NCI-H2196 treated with DMSO at 0.1 percent for 48 hours (cell line): ENCODE results near the gene POU3F3.

Experiments used
- DNase-seq: peaks from one replicate; lab custom pipeline; 2025; ENCODE audit not compliant: unreplicated experiment; lab: John Stamatoyannopoulos, UW

POU3F3 gene

DNA sequence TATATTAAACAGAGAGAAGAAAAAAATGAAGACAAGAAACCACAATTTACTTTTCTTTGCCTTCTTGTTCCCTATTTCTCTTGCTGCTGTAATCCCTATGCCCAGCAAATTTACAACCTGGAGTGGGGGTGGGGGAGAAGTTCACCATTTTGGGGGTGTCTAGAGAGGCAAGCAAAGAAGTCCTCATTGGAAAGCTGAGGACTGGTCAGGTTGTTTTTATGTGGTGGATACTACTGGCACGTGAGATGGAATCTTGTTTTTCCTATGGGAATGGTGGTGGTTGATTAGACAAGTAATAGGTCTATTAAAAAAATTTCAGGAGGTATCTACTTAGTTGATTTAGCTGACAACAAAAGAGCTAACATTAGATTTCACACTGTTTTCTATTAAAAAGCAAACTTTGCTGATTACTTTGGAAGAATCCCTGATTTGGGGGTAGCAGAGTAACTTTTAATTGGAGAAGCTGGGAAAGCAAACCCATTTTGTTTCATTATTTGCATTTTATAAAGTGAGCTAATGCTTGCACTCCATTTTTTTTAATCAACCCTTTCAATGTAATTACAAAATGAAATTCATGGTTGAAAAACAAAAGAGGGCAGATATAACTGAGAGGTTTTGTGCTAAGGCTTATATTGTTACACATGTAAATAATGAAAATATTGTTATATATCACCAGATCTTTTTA lies 6.0 kb downstream of the POU3F3 start:
- no peak for DNase-seq

DNA sequence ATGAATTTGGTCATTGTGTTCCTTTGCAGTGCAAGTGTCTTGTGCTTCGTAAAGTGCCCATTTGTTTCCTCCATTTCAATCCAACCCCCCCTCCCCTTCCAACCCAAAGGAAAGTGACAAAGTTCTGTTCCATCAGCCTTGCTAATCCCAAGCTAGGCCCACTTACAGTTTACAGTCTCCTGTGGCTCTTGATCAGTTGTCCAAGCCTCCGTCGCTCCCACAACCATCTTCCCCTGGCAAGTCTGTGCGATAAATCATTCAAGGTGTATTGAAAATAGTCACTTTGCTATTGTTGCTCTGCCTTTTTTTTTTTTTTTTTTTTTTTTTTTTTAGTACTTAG lies 6.5 kb downstream of the POU3F3 start:
- DNase-seq = no peak

DNA sequence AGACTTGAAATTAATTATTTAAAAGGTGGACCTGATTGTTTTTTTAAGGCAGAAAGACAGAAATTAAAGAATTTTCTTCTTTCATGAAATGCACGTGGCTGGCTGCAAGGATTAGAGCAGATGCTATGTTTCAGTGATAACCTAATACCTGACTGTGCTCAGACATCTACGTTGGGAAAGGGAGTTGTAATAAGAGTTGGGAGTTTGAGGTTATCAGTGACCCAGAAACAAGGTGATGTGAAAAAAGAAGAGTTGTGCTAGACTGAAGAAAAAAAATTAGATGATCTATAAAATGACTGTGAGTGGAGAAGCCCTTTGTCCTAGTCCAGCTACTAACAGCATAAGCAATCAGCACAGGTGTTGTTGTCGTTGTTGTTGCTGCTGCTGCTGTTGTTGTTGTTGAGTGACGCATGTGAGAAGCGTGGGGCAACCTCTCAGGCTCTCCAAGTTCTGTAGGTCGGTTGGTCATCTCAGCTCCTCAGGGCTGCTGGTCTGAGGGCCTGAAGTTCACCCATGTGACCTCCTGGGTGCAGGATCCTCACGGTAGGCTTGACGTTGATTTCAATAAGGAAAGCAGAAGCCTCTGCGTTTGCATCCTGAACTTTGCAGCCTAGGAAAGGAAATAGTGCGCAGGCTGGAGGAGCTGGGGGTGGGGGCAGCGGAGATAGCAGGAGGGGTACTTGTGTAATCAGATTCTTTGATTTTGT lies 7.6 kb downstream of the POU3F3 start:
- DNase-seq = no peak

DNA sequence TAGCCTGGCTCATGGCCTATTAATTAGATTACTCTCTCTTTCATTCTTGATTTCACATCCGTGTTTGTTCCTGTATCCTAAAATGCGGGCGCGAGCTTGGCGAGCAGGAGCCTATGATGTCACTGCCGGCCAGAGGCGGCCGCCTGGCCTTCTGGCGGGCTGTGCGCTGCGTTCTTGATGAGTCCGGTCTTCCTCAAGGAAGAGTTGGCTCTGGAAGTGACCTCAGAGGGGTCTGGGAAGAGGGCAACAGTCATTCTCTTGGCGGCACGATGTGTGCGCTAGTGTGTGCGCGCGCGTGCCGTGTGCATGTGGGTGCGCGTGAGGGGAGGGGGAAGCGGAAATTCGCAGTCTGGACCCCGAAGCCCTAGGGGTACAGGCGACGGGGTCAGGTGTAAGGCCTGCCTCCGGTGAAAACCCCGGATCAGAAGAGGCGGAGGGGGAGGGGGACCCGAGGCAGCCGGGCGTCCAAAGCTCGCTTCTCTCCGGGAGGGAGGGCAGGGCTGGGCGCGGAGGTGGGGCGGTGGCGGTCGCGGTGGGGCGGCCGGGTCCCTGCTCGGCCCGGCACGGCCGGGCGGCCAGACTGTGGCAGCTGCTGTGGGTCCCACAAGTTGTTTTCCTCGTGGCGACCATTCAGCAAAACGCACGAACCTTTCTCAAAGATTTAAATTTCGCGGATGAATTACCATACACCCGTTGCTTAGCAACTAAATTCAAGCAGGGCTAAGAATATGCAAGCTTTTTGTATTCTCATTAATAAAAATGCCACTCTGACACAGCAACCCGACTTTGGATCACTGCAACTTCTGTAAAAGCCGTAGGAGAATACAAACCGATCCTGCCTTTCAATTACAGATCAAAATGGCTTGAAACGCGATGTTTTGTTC lies 8.4 kb downstream of the POU3F3 start:
- DNase-seq = no peak

DNA sequence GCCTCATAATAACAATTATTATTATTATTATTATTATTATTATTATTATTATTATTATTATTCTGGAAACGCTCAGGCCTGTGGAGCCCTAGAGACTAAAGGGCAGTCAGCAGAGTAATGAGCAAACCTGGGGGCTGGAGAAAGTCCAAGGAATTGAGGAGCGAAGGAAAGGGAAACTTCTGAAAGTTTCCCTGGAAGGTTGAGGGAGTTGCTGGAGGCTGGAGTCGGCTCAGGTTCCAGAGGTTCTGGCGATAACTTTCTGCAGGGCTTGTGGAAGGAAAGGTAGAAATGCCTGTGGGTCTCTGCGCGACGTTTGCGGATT lies 9.2 kb downstream of the POU3F3 start:
- DNase-seq = no peak

DNA sequence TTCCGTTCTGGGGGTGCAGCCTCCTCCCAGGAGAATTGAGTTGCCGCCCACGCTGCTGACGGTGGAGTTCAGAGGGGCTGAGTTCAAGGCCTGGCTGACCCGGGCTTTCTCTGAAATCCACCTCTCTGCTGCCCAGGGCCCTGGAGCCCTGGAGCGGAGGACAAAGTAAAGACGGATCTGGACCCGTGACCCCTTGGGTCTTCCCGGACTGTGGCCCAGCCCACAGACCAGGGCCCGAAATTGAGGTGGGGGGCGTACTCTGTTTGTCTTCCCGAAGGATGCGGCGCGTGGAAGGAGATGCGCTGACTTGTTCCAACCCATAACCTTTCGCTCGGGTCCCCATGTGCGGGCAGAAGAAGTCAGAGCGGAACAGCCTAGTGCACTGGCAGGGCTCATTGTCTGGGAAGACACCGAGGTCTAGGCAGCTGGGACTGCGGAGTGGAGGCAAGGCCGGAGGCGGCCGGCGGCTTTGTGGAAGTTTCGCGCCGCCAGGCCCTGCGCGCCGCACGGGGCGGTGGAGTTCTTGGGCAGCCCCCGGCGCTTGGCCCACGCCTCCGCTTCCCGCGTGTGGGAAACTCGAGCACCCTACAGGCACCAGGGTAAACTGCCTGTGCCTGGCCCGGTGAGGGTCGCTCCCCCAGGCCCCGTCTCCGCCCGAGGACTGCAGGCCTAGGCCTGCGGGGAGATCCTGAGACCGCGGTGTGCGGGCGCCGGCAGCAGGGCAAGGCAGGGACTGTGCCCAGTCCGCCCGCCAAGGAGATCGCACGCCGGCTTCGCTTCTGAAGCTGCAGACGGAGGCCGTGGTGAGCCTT lies 9.8 kb downstream of the POU3F3 start:
- DNase-seq = no peak

DNA sequence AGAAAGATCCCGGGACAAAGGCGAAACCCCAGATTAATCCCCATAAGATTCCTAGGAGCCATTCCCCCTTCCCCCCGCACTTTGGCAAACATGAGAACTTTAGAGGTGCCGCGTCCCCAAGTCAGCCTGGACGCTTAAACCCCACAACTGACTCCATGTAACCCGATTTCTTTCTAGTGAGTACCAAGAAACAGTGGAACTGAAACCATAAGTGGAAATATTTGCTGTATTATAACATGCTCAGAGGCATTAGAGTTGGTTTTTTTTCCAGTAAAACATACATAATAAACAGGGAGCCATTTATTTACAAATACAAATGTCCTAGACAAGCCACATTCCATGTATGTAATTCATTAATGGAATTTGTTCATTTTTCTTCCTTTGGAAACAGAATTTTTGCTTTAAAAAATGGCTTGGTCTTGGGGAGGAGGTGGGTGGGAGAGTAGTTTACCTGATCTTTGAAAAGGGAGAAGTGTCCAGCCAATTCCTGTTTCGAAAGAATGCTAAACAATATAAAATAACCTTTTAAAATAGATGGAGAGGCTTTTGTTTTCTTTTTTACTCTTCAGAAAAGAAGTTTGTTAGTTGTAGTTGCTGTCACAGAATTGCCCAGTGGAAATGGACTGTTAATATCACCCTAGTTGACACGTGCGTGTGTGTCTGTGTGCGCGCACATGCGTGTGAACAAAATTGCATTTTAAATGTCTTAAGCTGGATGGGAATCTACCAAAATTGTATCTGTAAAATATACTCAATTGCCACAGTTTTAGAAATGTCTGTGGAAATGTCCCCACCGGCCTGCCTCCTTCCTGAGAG lies 10.6 kb downstream of the POU3F3 start:
- no peak for DNase-seq

DNA sequence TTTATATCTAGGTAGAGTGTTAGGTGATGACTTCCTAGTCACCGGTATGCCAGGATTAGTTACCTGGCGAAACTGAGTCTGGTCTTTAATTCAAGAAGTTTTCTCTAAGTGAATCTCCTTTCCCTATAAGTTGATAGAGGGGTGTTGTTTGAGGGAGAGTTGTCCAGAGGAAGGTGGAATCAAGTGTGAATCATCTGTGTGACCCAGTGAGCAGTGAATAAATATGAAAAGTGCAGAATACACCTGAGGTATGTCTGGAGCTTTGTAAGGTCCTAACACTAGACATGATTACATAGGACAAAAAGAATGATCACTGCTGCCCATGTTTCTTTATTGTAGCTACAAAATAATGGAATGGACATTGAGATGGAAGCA lies 11.2 kb downstream of the POU3F3 start:
- DNase-seq = no peak

DNA sequence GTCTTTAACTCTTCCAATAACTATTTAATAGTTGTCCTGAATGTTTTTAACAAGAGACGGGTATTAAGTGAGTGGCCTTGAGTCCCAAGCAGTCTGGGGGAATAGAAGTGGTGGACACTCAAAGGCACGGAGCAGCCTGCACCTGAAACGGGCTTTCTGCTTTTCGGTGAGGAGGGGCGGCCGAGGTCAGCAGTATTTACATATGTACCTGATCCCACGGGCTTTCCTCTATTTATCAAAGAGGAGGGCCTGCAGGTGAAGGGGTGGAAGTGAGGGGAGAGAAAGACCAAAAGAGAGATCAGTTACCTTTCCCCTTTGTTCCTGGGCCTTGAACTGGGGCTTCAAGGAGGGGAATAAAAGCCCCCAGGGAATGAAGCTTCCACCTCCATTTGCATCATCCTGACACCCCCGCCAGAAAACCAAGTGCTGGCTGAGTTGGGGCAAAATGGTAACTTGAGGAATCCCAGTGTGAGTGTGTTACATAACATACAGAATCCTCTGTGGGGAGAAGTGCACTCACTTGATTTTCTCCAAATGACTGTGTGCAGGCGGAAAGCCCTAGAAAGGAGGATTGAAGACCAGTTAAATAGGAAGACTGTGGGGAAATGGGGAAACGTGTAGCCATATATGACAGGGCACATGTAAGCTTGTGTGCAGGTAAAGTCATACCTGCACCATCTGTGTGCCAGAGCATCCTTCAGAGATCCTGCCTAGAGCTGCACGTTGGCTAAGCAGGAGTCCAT lies 12.4 kb downstream of the POU3F3 start:
- no peak for DNase-seq

DNA sequence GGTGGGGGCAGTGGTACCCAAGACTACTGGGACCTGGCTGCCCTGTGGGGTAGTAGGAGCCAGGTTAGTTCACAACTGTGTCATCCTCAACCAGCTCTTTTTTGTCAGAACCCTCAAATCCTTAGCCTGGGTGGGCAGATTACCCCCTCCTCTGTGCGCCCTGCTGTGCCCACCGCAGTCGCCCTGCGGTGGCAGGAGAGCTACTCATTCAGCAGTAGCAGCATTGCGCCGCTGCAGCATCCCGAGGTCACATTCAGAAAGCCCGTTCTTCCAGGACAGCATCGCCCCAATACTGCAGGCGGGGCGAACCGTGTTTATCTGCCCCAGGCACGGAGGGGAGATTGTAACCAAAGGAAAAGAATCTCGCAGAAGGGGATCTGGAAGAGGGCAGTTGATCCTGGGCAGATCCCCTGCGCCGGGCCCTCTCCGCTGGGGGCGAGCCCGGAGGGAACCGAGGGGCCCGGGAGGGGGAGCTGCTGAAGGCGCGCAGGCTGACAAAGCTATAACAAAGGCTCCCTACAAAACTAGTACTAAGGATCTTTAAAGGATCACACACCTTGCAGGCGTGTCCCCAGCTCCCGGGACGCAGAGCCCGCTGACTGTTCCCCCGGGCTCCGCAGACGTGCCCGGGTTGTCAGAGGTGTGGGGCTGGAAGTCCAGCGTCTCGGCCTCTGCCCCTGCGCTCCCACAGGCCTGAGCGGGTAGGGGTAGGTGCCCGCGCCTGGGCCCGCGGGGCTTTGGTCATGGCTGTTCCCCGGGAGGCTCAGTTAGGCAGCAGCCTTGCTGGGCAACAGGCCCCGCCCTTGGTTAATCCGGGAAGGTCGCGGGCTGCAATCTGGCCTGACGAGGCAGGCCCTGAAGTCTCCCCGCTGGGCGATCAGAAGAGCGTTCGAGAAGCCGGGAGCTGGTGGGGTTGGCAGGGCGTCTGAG lies 13.2 kb downstream of the POU3F3 start:
- DNase-seq = no peak

DNA sequence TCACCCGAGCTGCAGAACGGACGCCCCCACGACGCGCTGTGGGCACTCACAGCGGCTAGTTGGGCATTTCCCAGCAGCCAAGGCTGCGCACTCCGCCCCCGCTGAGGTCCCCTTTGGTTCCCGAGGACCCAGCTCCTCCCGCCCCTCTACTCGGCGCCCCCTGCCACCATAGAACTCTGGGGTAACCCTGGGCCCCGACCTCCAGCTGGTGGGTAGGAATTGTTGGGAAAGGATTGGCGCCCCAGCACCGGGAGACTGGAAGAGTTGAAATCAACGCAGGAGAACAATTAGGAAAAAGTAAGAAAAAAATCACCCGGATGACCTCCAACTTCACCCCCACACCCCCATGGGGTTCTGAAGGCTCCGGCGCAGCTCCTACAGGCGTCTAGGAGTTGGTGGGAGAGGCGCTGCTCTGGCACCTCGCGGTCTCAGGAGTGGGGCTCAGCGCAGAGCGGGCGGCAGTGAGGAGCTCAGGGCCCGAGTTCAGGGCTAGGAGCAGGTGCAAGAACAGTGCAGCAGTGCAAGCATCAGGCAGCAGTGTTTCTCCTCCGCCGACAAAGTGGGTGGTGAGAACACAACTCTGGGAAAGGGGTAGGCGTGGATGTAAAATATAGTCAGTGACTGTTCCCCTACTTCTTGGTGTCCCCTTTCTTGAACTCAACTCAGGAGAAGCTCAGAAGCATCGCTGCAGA lies 14.0 kb downstream of the POU3F3 start:
- DNase-seq = no peak

DNA sequence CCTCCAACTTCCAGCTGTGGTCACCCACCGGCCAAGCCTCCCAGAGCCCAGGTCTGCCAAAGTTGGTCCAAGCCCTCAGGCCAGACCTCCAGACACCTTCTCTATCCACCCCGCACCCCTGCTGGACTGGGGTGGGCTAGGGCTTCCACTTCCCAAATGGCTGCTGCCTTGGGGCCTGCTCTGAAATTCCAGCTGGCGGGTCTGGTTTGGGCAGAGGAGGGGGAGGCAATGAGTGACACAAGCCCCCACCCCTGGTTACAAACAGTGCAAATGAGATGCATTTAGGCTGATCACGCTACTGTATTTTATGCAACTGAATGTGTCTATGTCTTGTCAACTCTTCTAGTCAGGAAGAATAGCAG lies 14.6 kb downstream of the POU3F3 start:
- DNase-seq = no peak

DNA sequence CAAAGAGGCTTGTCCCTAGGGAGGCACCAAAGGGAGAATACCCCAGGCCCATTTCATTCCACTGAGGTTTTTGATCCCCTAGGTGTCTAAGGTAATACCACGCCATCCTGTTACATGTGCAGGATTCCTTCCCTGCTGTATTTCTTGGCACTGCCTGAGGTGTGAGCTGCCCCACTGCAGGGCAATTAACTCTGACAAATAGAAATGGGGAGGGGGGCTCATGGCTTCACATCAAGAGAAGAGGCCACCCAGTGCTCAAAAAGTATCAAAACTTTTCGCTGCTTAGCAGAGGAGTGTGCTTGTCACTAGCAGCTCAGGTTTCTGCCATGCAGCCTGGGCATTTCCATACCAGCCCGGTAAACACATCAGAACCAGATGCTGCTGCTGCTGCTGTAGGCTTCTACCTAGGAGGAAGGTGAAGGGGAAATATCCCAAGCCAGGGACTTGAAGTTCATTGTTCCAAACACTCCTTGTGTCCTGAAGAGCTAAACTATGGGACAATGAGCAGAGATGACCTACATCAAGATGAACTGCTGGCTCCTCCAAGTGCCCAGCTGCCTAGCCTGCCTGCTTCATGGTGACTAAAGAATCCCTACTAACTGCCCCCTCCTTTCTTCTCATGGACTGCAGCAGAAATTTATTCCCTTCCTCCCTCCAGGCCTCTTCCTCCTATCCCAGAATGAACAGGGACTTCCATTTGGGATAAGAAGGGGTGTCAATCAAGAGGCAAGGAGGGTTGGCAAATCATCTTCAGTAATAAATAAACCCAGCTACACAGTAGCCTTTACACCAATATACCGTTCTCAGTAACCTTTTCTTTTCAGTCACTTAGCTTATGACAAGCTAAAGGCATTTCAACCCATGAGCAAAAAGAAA lies 16.4 kb downstream of the POU3F3 start:
- no peak for DNase-seq

DNA sequence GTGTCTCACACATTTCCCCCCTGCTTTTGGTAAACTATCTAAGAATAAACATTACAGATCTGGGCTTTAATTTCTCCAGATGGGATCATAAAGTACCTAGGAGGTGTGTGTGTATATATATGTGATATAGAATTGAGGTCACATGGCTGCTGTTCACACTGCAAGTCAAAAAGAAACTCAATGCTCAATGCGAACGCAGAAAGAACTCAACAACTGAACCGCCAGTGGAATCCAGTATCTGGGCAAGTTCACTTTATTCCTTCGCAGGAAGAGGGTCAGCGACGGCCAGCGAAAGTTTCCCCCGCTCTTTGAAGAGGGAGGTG lies 17.7 kb downstream of the POU3F3 start:
- no peak for DNase-seq

DNA sequence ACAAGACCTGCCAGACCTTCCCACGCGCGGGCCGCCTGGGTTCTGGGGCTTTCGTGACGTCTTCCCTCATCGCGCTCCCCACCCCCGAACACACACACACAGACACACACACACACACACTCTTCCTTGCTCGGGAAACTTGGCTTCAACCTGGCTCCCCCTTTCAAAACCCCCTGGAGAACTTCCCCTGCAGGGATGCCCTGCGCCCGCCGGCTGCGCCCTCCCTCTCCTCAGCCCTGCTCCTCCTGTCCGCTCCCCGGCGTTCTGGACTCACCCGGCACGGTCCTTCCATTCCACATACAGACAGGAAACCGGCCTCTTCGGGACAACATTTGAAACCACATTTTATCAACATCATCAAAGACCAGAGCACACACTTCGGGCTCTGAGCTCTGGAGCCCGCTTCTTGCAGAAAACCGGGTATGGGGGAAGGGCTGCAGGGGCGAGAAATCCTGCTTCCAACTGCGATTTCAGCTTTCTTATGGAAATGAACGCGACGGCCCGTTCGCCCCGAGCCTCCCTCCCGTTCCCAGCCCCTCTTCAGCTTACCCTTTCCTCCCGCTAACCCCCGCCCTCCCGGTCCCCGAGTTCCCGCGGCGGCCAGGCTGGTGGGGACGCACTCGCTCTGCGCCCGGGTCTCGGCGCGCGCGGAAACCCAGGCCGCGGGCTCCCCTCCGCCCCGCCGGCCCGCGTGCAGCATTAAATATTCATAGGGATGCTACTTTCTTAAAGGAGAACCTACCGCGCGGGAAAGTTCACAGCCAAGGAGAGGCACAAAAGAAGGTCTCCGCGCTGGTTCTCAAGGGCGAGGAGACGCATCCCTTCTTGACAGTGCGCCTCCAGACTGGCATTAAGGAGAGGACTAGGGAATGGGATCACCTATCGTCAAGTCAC lies 18.3 kb downstream of the POU3F3 start:
- DNase-seq = no peak

DNA sequence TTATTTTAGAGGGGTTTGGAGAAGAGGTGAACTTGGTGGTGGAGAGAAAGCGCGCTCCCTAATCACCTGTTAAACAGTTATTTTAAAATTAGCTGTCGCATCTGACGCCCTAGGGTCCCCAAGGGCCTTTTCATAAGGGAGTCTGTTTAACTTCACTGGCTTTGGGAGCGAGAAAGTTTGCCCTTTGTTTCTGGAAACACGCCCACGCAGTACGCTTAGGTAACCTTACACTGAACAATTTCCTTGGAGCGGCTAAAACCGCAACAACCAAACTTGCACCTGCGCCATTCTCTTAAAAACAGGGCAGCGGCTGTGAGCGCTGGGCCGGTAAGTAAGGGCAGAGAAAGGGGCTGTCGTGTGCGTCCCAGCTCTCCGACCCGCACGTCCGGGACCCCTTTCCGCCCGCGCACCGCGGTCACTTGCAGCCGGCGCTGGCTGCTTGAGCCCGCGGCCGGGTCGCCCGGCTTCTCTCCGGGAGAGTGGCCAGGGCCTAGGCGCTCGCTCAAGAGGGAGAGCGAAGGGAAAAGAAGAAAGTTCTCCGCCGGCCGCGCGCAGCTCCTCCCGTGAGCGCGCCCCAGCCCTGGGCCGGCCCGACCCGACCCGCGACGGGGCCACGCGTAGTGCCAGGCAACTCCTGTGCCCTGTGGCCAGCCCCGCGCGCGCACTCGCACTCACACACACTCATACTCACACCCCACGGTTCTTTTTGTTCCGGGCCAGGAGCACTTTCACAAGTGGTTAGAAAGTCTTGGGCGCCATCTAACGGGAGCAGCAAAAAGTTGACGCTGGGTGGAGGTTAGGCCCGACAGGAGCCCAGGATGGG lies 19.2 kb downstream of the POU3F3 start:
- no peak for DNase-seq
